ENCODE results near the gene IFIT3. TPM values are rescaled to one million over a fixed set of nuclear protein-coding genes. Genes with fewer than 3 reads are reported as not detected.

IFIT3 gene
- total and polyA plus RNA-seq, 10 donors, result 7.7 to 44.5 (median 24.6) TPM

- no peaks in the 10 kb centered on the region for H3K27me3 ChIP-seq (replicated peaks in 1 of 7)
- H3K9me3 ChIP-seq, result no peaks in the 10 kb centered on the region
- peaks cover 0 to 44% (median 25%) of the 10 kb centered on the region in 6 donors for H3K36me3 ChIP-seq
- intact Hi-C loops (cut with DNase I; ENCODE audit: low total_unique reads), result no loop called here
- H3K4me3 ChIP-seq, result no peak overlapping the region
- H3K4me1 ChIP-seq, result peaks cover 3 to 19% (median 10%) of the 10 kb centered on the region in 6 donors
- no peak for TF ChIP-seq POLR2AphosphoS5 (IDR thresholded peaks at IDR 0.05)
- no peak for TF ChIP-seq POLR2A (IDR thresholded peaks at IDR 0.05)
- TF ChIP-seq, protein P1, sequence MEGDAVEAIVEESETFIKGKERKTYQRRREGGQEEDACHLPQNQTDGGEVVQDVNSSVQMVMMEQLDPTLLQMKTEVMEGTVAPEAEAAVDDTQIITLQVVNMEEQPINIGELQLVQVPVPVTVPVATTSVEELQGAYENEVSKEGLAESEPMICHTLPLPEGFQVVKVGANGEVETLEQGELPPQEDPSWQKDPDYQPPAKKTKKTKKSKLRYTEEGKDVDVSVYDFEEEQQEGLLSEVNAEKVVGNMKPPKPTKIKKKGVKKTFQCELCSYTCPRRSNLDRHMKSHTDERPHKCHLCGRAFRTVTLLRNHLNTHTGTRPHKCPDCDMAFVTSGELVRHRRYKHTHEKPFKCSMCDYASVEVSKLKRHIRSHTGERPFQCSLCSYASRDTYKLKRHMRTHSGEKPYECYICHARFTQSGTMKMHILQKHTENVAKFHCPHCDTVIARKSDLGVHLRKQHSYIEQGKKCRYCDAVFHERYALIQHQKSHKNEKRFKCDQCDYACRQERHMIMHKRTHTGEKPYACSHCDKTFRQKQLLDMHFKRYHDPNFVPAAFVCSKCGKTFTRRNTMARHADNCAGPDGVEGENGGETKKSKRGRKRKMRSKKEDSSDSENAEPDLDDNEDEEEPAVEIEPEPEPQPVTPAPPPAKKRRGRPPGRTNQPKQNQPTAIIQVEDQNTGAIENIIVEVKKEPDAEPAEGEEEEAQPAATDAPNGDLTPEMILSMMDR (IDR thresholded peaks at IDR 0.05 in 8 of 11, conservative IDR thresholded peaks at IDR 0.05 in 3 of 11), result no peak
- WGBS, 5 donors, result 91 to 97% (median 93%) methylated on average over 4 of the region's 4 CpGs
- DNase-seq, result no peak
- no peak overlapping the region for H3K27ac ChIP-seq
Measured at GRCh38 chr10:89308736-89309135, 19.1 kb upstream of the IFIT3 start.

- no peaks in the 10 kb centered on the region for H3K9me3 ChIP-seq
- DNase-seq, result no peak
- no peaks in the 10 kb centered on the region for H3K27me3 ChIP-seq (replicated peaks in 1 of 7)
- H3K36me3 ChIP-seq, result peaks cover 0 to 44% (median 25%) of the 10 kb centered on the region in 6 donors
- TF ChIP-seq POLR2AphosphoS5 (IDR thresholded peaks at IDR 0.05), result no peak
- no peak for TF ChIP-seq POLR2A (IDR thresholded peaks at IDR 0.05)
- TF ChIP-seq, protein P1 (IDR thresholded peaks at IDR 0.05 in 8 of 11, conservative IDR thresholded peaks at IDR 0.05 in 3 of 11), result no peak
- H3K27ac ChIP-seq, result no peak overlapping the region
- H3K4me3 ChIP-seq, result no peak overlapping the region
- WGBS, 5 donors, result 88 to 97% (median 94%) methylated on average over 7 of the region's 7 CpGs
- intact Hi-C loops (cut with DNase I; ENCODE audit: low total_unique reads), result no loop called here
- H3K4me1 ChIP-seq, result peaks cover 0 to 12% (median 3%) of the 10 kb centered on the region in 6 donors
Measured at GRCh38 chr10:89309156-89310055, 18.4 kb upstream of the IFIT3 start.

DNA sequence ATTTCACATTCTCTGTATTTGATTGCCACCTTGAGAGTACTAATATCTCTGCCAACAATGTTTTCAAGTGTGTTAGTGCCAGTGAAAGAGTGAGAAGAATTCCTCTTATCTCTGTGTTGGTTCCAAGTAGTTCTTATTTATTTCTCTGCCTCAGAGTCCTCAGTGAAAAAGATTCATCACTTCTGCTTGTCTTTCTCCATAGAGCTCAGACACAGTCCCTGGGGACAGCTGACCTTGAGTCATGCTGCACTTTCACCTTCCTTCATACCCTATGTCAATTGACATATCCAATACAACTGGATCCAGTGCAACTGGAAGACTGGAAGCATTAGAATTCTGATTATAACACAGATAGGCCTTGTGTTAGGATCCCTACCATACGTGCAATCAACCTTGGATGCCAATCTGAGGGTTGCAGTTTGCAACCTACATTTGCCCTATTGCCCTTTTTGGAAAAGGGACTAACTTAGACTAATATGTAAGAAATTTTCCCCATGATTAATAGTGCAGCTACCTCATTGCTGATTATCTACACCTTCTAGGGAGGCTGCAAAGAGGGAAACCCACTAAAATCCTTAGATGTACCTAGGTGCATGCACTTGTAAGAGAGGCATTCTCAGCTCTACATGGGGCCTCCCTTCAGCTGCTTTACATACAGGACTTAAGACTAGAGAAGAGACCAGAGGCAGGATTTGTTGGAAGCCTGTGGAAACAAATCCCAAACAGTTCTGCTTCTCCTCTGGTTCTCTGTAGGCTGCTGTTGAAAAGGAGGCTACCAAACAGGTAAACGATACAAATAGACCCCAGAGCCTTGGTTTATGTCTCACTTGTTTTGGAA is 17.5 kb upstream of the IFIT3 start:
- intact Hi-C loops (cut with DNase I; ENCODE audit: low total_unique reads), result no loop called here
- 69 to 93% (median 85%) methylated on average over 2 of the region's 2 CpGs for WGBS, 5 donors
- TF ChIP-seq, protein P1 (IDR thresholded peaks at IDR 0.05 in 8 of 11, conservative IDR thresholded peaks at IDR 0.05 in 3 of 11), result no peak
- TF ChIP-seq POLR2AphosphoS5 (IDR thresholded peaks at IDR 0.05) (no peak), POLR2A (IDR thresholded peaks at IDR 0.05) (no peak)

More for the DNA sequence above, 17.5 kb upstream of the IFIT3 start:
- no peak overlapping the region for H3K4me3 ChIP-seq
- peaks cover 0 to 44% (median 25%) of the 10 kb centered on the region in 6 donors for H3K36me3 ChIP-seq
- H3K9me3 ChIP-seq, result no peaks in the 10 kb centered on the region
- H3K27me3 ChIP-seq (replicated peaks in 1 of 7), result no peaks in the 10 kb centered on the region
- H3K4me1 ChIP-seq, result peaks cover 0 to 3% (median 0%) of the 10 kb centered on the region in 6 donors
- DNase-seq, result no peak
- H3K27ac ChIP-seq, result no peak overlapping the region
